Ascending aorta (tissue), 2 donors: Measurements from ENCODE around the gene PLEKHA1. TPM values are rescaled to one million over a fixed set of nuclear protein-coding genes. Genes with fewer than 3 reads are reported as not detected.

ENCODE experiments used
- DNase-seq, 2 donors: peaks; one replicate each; pipeline ENCODE4 v3.0.0-alpha.2; 2019; ENCODE audit warnings: low spot score in 2 of 2
- H3K27ac ChIP-seq, 2 donors: fragments of 200-600 bp; sonication (generic); one replicate each; pipeline ENCODE4 v1.5.1; 2016 to 2017; ENCODE audit warnings: mild to moderate bottlenecking in 1 of 2
- H3K27me3 ChIP-seq: fragments of 200-600 bp; sonication (generic); one replicate; pipeline ENCODE4 v1.5.1; 2017
- H3K36me3 ChIP-seq, 2 donors: fragments of 200-600 bp; sonication (generic); one replicate each; pipeline ENCODE4 v1.5.1; 2016
- H3K4me1 ChIP-seq, 2 donors: fragments of 200-600 bp; sonication (generic); one replicate each; pipeline ENCODE4 v1.5.1; 2016 to 2017; ENCODE audit warnings: mild to moderate bottlenecking in 1 of 2
- H3K4me3 ChIP-seq, 2 donors: fragments of 200-600 bp; sonication (generic); one replicate each; pipeline ENCODE4 v1.5.1; 2016 to 2017; ENCODE audit warnings: mild to moderate bottlenecking in 1 of 2
- H3K9me3 ChIP-seq, 2 donors: fragments of 200-600 bp; sonication (generic); one replicate each; pipeline ENCODE4 v1.5.1; 2016
- CTCF ChIP-seq, 3 experiments: fragments of 200-600 bp in 2 of 3; fragments of 450-650 bp in 1 of 3; sonication (generic) in 2 of 3; IDR thresholded peaks; one replicate each; pipeline ENCODE4 v1.5.1; 2016 to 2019; ENCODE audit warnings: antibody characterized with exemption in 3 of 3, mild to moderate bottlenecking in 1 of 3, moderate library complexity in 1 of 3
- intact Hi-C: fragments of 100-400 bp; cut with DNase I; formaldehyde crosslinking; loops from one replicate; pipeline ENCODE4 v1.15.1; 2023
- total RNA-seq: library from RNA; depleted of rRNA; stranded (reverse); fragments of >200 nt; gene quantifications from one replicate; pipeline ENCODE4 v1.1.0, GENCODE V29; 2016

PLEKHA1 gene
- total RNA-seq, 1 donor from 2014 or later: 128 TPM

DNA sequence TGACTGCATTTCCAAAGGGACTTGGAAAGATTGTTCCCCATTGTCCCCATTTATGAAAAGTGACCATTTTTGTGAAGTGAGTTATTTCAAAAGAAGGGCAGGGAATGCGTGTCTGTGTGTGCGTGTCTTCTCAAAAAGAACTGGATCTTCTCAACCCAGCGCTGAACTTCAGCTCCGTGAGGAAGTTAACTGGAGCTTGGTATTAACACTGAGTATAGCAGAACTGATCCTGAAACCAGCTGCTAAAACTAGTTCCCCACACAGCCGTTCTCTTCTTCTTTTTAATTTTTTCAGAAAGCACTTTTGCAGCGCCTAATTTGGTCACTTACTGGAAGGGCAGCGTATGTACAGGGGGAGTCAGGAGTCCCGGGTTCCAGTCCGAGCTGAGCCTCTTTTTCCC, 45.8 kb upstream of the PLEKHA1 start:
- Histone ChIP-seq H3K4me3 (no peak overlapping the region), H3K36me3 (no peaks in the 10 kb centered on the region), H3K27me3 (no peaks in the 10 kb centered on the region), H3K27ac (no peak overlapping the region), H3K9me3 (no peaks in the 10 kb centered on the region), H3K4me1 (no peaks in the 10 kb centered on the region)
- no peak for DNase-seq
- no peak for TF ChIP-seq CTCF (IDR thresholded peaks at IDR 0.05)
- intact Hi-C loops: no loop called here

DNA sequence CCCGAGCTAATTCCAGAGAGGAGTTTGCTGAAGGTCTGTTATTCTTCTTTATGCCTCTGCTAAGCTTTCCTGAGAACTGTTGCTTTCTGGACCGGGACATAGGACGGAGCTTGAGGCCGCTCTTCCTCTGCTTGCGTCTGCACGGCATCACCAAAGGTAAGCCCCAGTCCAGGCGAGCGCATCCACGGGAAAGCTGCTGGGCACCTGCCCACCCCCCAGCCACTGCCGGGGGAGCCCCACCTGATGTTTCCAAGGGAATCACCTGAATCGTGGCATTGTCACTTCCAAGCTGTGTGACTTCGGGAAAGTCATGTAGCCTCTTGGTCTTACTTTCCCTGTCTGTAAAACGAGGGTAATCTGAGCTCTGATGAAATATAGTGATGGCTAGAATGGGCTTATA, 45.1 kb upstream of the PLEKHA1 start:
- H3K27me3 ChIP-seq: no peaks in the 10 kb centered on the region
- no peak for TF ChIP-seq CTCF (IDR thresholded peaks at IDR 0.05)
- H3K9me3 ChIP-seq: no peaks in the 10 kb centered on the region
- no peak overlapping the region for H3K4me3 ChIP-seq
- H3K4me1 ChIP-seq: no peaks in the 10 kb centered on the region
- DNase-seq: no peak
- intact Hi-C loops: no loop called here
- H3K36me3 ChIP-seq: no peaks in the 10 kb centered on the region
- H3K27ac ChIP-seq: no peak overlapping the region

DNA sequence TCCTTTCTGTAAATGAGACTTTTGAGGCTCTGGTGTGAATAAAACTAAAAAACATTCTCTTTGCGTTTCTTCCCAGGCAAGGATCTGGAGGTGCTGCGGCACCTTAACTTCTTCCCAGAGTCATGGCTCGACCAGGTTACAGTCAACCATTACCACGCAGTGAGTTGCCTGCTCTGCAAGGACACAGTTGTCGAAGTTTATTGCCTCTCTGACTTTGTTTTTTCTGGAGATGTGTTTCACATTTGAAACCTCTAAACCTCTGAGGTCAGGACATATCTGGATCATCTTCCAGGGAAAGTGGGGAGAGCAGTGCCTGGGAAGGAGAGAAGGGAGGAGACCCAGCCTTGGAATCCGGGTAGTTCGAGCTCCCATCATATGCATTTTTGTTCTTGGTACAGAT, 43.4 kb upstream of the PLEKHA1 start:
- no peaks in the 10 kb centered on the region for H3K36me3 ChIP-seq
- TF ChIP-seq CTCF (IDR thresholded peaks at IDR 0.05): no peak
- no peaks in the 10 kb centered on the region for H3K27me3 ChIP-seq
- intact Hi-C loops: no loop called here
- no peak overlapping the region for H3K4me3 ChIP-seq
- H3K27ac ChIP-seq: no peak overlapping the region
- H3K9me3 ChIP-seq: no peaks in the 10 kb centered on the region
- no peak for DNase-seq
- H3K4me1 ChIP-seq: no peaks in the 10 kb centered on the region

- H3K27me3 ChIP-seq: no peaks in the 10 kb centered on the region
- no peak for TF ChIP-seq CTCF (IDR thresholded peaks at IDR 0.05)
- no peak overlapping the region for H3K27ac ChIP-seq
- no peak for DNase-seq
- no peaks in the 10 kb centered on the region for H3K4me1 ChIP-seq
- H3K9me3 ChIP-seq: no peaks in the 10 kb centered on the region
- no peak overlapping the region for H3K4me3 ChIP-seq
- intact Hi-C loops: no loop called here
- no peaks in the 10 kb centered on the region for H3K36me3 ChIP-seq
Observed at GRCh38 chr10:122331615-122332446, 42.7 kb upstream of the PLEKHA1 start.

DNA sequence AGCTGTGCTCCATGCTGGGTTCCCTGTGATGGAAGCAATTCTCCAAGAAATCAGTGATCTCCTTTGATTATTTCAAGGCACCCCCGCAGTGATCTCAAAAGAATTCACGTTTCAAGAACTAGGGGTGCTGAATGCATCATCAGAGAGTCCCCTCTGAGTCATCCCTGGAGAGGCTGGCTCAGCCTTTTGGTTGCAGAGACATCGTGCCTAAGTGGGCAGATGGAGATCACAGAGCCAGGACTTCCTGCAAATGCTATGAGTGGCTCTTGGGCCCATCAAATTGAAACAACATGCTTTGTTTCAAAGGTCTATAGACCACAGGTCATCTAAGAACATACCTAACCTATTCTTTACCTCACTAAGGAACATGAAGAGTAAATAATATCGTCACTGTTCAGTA, 41.5 kb upstream of the PLEKHA1 start:
- H3K36me3 ChIP-seq: no peaks in the 10 kb centered on the region
- no peak for DNase-seq
- H3K9me3 ChIP-seq: no peaks in the 10 kb centered on the region
- intact Hi-C loops: no loop called here
- no peak overlapping the region for H3K4me3 ChIP-seq
- TF ChIP-seq CTCF (IDR thresholded peaks at IDR 0.05): no peak
- H3K27ac ChIP-seq: no peak overlapping the region
- no peaks in the 10 kb centered on the region for H3K4me1 ChIP-seq
- no peaks in the 10 kb centered on the region for H3K27me3 ChIP-seq
